ENCODE measurements around the gene TEX22. TPM values are rescaled to one million over a fixed set of nuclear protein-coding genes. Genes with fewer than 3 reads are reported as not detected.

TEX22 gene
- total RNA-seq, 1 donor from 2014 or later: not detected

GRCh38 chr14:105440554-105440900 is 42.2 kb downstream of the TEX22 start:
- TF ChIP-seq CTCF (IDR thresholded peaks at IDR 0.05): no peak
- Histone ChIP-seq H3K36me3 (peaks cover 4 to 19% of the 10 kb centered on the region in 2 donors), H3K9me3 (no peaks in the 10 kb centered on the region), H3K4me1 (peaks cover 0 to 2% of the 10 kb centered on the region in 2 donors), H3K27ac (no peak overlapping the region), H3K27me3 (no peaks in the 10 kb centered on the region), H3K4me3 (no peak overlapping the region)
- intact Hi-C loops (cut with DNase I): no loop called here
- DNase-seq (ENCODE audit: low spot score in 2 of 2): no peak

- Histone ChIP-seq H3K4me3 (no peak overlapping the region), H3K27ac (no peak overlapping the region), H3K4me1 (peaks cover 0 to 2% of the 10 kb centered on the region in 2 donors), H3K27me3 (no peaks in the 10 kb centered on the region), H3K9me3 (no peaks in the 10 kb centered on the region), H3K36me3 (peaks cover 4 to 19% of the 10 kb centered on the region in 2 donors)
- TF ChIP-seq CTCF (IDR thresholded peaks at IDR 0.05): no peak
- no peak for DNase-seq (ENCODE audit: low spot score in 2 of 2)
- intact Hi-C loops (cut with DNase I): no loop called here
Measured at GRCh38 chr14:105440992-105441391, 42.7 kb downstream of the TEX22 start.

- DNase-seq (ENCODE audit: low spot score in 2 of 2): no peak
- H3K4me3 ChIP-seq: no peak overlapping the region
- intact Hi-C loops (cut with DNase I): no loop called here
- no peaks in the 10 kb centered on the region for H3K4me1 ChIP-seq
- H3K27me3 ChIP-seq: no peaks in the 10 kb centered on the region
- H3K9me3 ChIP-seq: no peaks in the 10 kb centered on the region
- peaks cover 4 to 19% of the 10 kb centered on the region in 2 donors for H3K36me3 ChIP-seq
- no peak for TF ChIP-seq CTCF (IDR thresholded peaks at IDR 0.05)
- H3K27ac ChIP-seq: no peak overlapping the region
Measured at GRCh38 chr14:105442125-105442524, 43.8 kb downstream of the TEX22 start.

GRCh38 chr14:105442834-105443233 is 44.5 kb downstream of the TEX22 start:
- H3K36me3 ChIP-seq: peaks cover 4 to 19% of the 10 kb centered on the region in 2 donors
- intact Hi-C loops (cut with DNase I): no loop called here

GRCh38 chr14:105444859-105445258 is 46.5 kb downstream of the TEX22 start:
- Histone ChIP-seq H3K4me1 (peaks cover 3 to 10% of the 10 kb centered on the region in 2 donors), H3K4me3 (no peak overlapping the region), H3K27me3 (no peaks in the 10 kb centered on the region), H3K36me3 (peaks cover 4 to 14% of the 10 kb centered on the region in 2 donors), H3K9me3 (no peaks in the 10 kb centered on the region), H3K27ac (no peak overlapping the region)
- intact Hi-C loops (cut with DNase I): no loop called here
- no peak for TF ChIP-seq CTCF (IDR thresholded peaks at IDR 0.05)
- no peak for DNase-seq (ENCODE audit: low spot score in 2 of 2)

More at GRCh38 chr14:105442834-105443233, 44.5 kb downstream of the TEX22 start:
- Histone ChIP-seq H3K27ac (no peak overlapping the region), H3K4me1 (no peaks in the 10 kb centered on the region), H3K9me3 (no peaks in the 10 kb centered on the region), H3K27me3 (no peaks in the 10 kb centered on the region), H3K4me3 (no peak overlapping the region)
- no peak for TF ChIP-seq CTCF (IDR thresholded peaks at IDR 0.05)
- no peak for DNase-seq (ENCODE audit: low spot score in 2 of 2)

- Histone ChIP-seq H3K27ac (no peak overlapping the region), H3K4me3 (no peak overlapping the region), H3K9me3 (no peaks in the 10 kb centered on the region), H3K4me1 (peaks cover 3 to 10% of the 10 kb centered on the region in 2 donors), H3K36me3 (peaks cover 8 to 15% of the 10 kb centered on the region in 2 donors), H3K27me3 (no peaks in the 10 kb centered on the region)
- intact Hi-C loops (cut with DNase I): no loop called here
- no peak for DNase-seq (ENCODE audit: low spot score in 2 of 2)
- TF ChIP-seq CTCF (IDR thresholded peaks at IDR 0.05): no peak
Measured at GRCh38 chr14:105445290-105445689, 47.0 kb downstream of the TEX22 start.

Measured in ascending aorta (tissue), 2 donors.